H1 (cell line): ENCODE data around the gene CDK16. TPM values are rescaled to one million over a fixed set of nuclear protein-coding genes. Genes with fewer than 3 reads are reported as not detected.

Source experiments
- CREB1 ChIP-seq: IDR thresholded peaks from 2 replicates; pipeline ENCODE4 v1.6.1; 2012; ENCODE audit warnings: inconsistent platforms
- EGR1 ChIP-seq: IDR thresholded peaks from 2 replicates; pipeline ENCODE4 v1.6.1; 2011; ENCODE audit warnings: low read depth, low read length, borderline replicate concordance
- EP300 ChIP-seq, 2 experiments: IDR thresholded peaks; 1 replicate in 1 of 2; 2 replicates in 1 of 2; pipeline ENCODE4 v1.6.1; 2011 to 2012; ENCODE audit warnings: low read depth in 2 of 2, low read length in 2 of 2, mild to moderate bottlenecking in 2 of 2, borderline replicate concordance in 1 of 2, inconsistent platforms in 1 of 2, moderate library complexity in 1 of 2
- polyA plus RNA-seq, 7 experiments: library from polyadenylated mRNA; depleted of rRNA in 3 of 7; stranded (reverse) in 5 of 7; unstranded in 2 of 7; fragments of >200 nt in 5 of 7; fragments of 200-250 nt in 2 of 7; gene quantifications; 1 replicate in 5 of 7; 2 replicates in 1 of 7; 4 replicates in 1 of 7; pipeline versions ENCODE4 v1.2.1 to v1.2.3, GENCODE V29; 2011 to 2013; ENCODE audit warnings: missing spikeins in 2 of 7, mixed read lengths in 2 of 7
- total RNA-seq: library from RNA; stranded (reverse); fragmentation: NEBNext Ultra II Directional; extraction: Animal tissue kit (Norgen Biotek cat#: 25700); gene quantifications from 2 replicates; pipeline ENCODE4 v1.2.1, GENCODE V29; 2021

The CDK16 gene
- total and polyA plus RNA-seq, 2 of the 8 experiments (the other 6 are each of a cell fraction or from before 2014, with no cell fraction given) = 124 to 204 TPM

DNA sequence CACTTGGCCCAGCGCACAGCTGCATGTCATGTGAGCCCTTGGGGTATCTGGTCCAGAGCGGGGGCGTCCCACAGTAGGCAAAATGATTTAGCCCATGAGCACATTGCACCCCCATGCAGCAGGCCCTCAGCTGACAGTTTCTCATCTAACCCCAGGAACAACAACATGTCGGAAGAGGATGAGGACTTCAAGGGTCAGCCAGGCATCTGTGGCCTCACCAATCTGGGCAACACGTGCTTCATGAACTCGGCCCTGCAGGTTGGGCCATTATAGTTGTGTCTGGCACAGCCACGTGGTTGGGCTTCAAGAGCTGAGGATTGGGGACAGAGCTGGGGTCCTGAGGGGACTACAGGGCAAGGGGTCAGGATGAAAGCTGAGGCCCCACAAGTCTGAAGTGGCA is 22.1 kb downstream of the CDK16 start (continued):
- TF ChIP-seq EGR1 (no peak), CREB1 (no peak), EP300 (IDR thresholded peaks at IDR 0.05; ENCODE audit: borderline replicate concordance in 1 of 2, low read depth in 2 of 2, low read length in 2 of 2) (no peak)
